ENCODE measurements around the gene SEMA3B.
"Not testable (repeated sequence)": the region's sequence is repeated elsewhere in the genome, so short reads cannot be mapped to it uniquely, and the experiment has no call there.

- TF ChIP-seq CTCF (optimal IDR thresholded peaks at IDR 0.05 in 1 of 3, IDR thresholded peaks at IDR 0.05 in 1 of 3, conservative IDR thresholded peaks at IDR 0.05 in 1 of 3; ENCODE audit: extremely low read depth in 1 of 3, insufficient read depth in 2 of 3, low read length in 3 of 3); EZH2 (IDR thresholded peaks at IDR 0.05; ENCODE audit: low read length): not testable (repeated sequence)
Observed at GRCh38 chr3:50284121-50284520, 15.2 kb downstream of the SEMA3B start.

Data from keratinocyte (primary cell).